ENCODE results near the gene THOC7. TPM values are rescaled to one million over a fixed set of nuclear protein-coding genes. Genes with fewer than 3 reads are reported as not detected.

Gene THOC7
- total and polyA plus RNA-seq, 2 experiments from 2014 or later, result 61.7 to 67.3 TPM

- H3K9me2 ChIP-seq (replicated peaks; ENCODE audit: insufficient read depth), result no peaks in the 10 kb centered on the region
- no peak overlapping the region for H2AFZ ChIP-seq
- no peaks in the 10 kb centered on the region for H3K27me3 ChIP-seq
- TF ChIP-seq EZH2 (IDR thresholded peaks at IDR 0.05; ENCODE audit: borderline replicate concordance) (no peak), EZH2phosphoT487 (IDR thresholded peaks at IDR 0.05; ENCODE audit: low read depth, severe bottlenecking, unreplicated experiment) (no peak), CTCF (IDR thresholded peaks at IDR 0.05; ENCODE audit: poor library complexity) (no peak)
- H3K79me2 ChIP-seq, result peaks cover 70% of the 10 kb centered on the region
- H3K4me3 ChIP-seq, result no peak overlapping the region
- 41% methylated on average over 1 of the region's 1 CpG for WGBS (ENCODE audit: low lambda C conversion rate, missing lambda C conversion rate)
- H3K4me1 ChIP-seq (ENCODE audit: insufficient read depth), result peaks cover 8% of the 10 kb centered on the region
- H4K20me1 ChIP-seq (ENCODE audit: insufficient read depth, poor library complexity, severe bottlenecking), result no peaks in the 10 kb centered on the region
- H3K4me2 ChIP-seq, result no peak overlapping the region
- no peak for DNase-seq (ENCODE audit: low spot score)
- H3K27ac ChIP-seq, result no peak overlapping the region
- no peaks in the 10 kb centered on the region for H3K36me3 ChIP-seq (replicated peaks; ENCODE audit: insufficient read depth, low read depth)
- no peaks in the 10 kb centered on the region for H3K9me3 ChIP-seq (ENCODE audit: low read depth)
Measured at GRCh38 chr3:63855333-63855940, 8.2 kb downstream of the THOC7 start.

GRCh38 chr3:63853106-63853505, 10.5 kb downstream of the THOC7 start:
- TF ChIP-seq EZH2phosphoT487 (IDR thresholded peaks at IDR 0.05; ENCODE audit: low read depth, severe bottlenecking, unreplicated experiment) (no peak), EZH2 (IDR thresholded peaks at IDR 0.05; ENCODE audit: borderline replicate concordance) (no peak), CTCF (IDR thresholded peaks at IDR 0.05; ENCODE audit: poor library complexity) (no peak)
- no peaks in the 10 kb centered on the region for H3K4me1 ChIP-seq (ENCODE audit: insufficient read depth)

GRCh38 chr3:63851287-63851686, 12.3 kb downstream of the THOC7 start:
- Histone ChIP-seq H3K4me3 (no peak overlapping the region), H3K79me2 (peaks cover 58% of the 10 kb centered on the region), H3K9me3 (ENCODE audit: low read depth) (no peaks in the 10 kb centered on the region), H3K27ac (no peak overlapping the region), H3K36me3 (replicated peaks; ENCODE audit: insufficient read depth, low read depth) (no peaks in the 10 kb centered on the region), H3K4me1 (ENCODE audit: insufficient read depth) (no peaks in the 10 kb centered on the region), H3K4me2 (no peak overlapping the region), H3K9me2 (replicated peaks; ENCODE audit: insufficient read depth) (no peaks in the 10 kb centered on the region), H2AFZ (no peak overlapping the region), H3K27me3 (no peaks in the 10 kb centered on the region), H4K20me1 (ENCODE audit: insufficient read depth, poor library complexity, severe bottlenecking) (no peaks in the 10 kb centered on the region)
- no peak for TF ChIP-seq EZH2 (IDR thresholded peaks at IDR 0.05; ENCODE audit: borderline replicate concordance)
- no peak for TF ChIP-seq CTCF (IDR thresholded peaks at IDR 0.05; ENCODE audit: poor library complexity)
- no peak for TF ChIP-seq EZH2phosphoT487 (IDR thresholded peaks at IDR 0.05; ENCODE audit: low read depth, severe bottlenecking, unreplicated experiment)
- DNase-seq (ENCODE audit: low spot score), result no peak
- WGBS (ENCODE audit: low lambda C conversion rate, missing lambda C conversion rate), result 97% methylated on average over 3 of the region's 3 CpGs

More at GRCh38 chr3:63853106-63853505, 10.5 kb downstream of the THOC7 start:
- DNase-seq (ENCODE audit: low spot score), result no peak
- no peaks in the 10 kb centered on the region for H3K9me2 ChIP-seq (replicated peaks; ENCODE audit: insufficient read depth)
- H3K79me2 ChIP-seq, result peaks cover 65% of the 10 kb centered on the region
- H3K9me3 ChIP-seq (ENCODE audit: low read depth), result no peaks in the 10 kb centered on the region
- no peaks in the 10 kb centered on the region for H4K20me1 ChIP-seq (ENCODE audit: insufficient read depth, poor library complexity, severe bottlenecking)
- H2AFZ ChIP-seq, result no peak overlapping the region
- no peak overlapping the region for H3K4me3 ChIP-seq
- WGBS (ENCODE audit: low lambda C conversion rate, missing lambda C conversion rate), result 95% methylated on average over 4 of the region's 4 CpGs
- no peak overlapping the region for H3K27ac ChIP-seq
- H3K27me3 ChIP-seq, result no peaks in the 10 kb centered on the region
- no peaks in the 10 kb centered on the region for H3K36me3 ChIP-seq (replicated peaks; ENCODE audit: insufficient read depth, low read depth)
- no peak overlapping the region for H3K4me2 ChIP-seq
